Epithelial cell of proximal tubule (primary cell): Measurements from ENCODE around the gene PTGR3. TPM values are rescaled to one million over a fixed set of nuclear protein-coding genes. Genes with fewer than 3 reads are reported as not detected.

Experiments
- DNase-seq: peaks from one replicate; pipeline ENCODE4 v3.0.0-alpha.2; 2011; ENCODE audit warnings: low read depth
- H3K4me3 ChIP-seq: 2 replicates; pipeline ENCODE4 v1.5.1; 2011; ENCODE audit warnings: low read depth, mild to moderate bottlenecking, low read length
- total RNA-seq: library from RNA; depleted of rRNA; stranded (reverse); fragments of >200 nt; gene quantifications from 2 replicates; pipeline ENCODE4 v1.2.3, GENCODE V29; 2015
- TF ChIP-seq, protein P1 (sequence below): conservative IDR thresholded peaks from 2 replicates; pipeline ENCODE4 v1.5.1; 2012; ENCODE audit warnings: low read depth, mild to moderate bottlenecking, low read length

Gene PTGR3
- total RNA-seq, 1 donor from 2014 or later = 7.8 TPM

DNA sequence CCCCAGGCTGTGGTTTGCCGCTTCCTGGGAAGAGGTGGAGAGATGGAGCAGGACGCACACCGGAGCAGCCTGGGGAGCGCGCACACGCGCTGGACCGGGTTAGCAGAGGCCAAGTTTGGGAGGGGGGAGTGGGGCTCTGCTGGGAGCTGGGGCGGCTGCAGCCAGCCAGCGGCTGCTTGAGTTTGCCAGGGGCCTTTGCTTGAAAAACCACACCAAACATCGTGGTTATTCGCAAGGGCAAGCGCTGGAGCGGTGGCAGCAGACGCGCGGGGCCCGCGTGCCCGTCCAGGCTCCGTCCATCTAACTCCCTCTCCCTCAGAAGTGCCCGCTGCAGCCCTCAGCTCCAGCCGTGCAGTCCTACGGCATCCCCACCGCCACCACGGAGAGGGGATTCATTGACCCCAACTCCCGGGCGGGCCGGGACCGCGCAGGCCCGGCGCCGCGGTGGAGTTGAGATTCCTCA, 4.6 kb downstream of the PTGR3 start:
- peak overlapping the region; percentile 53 for H3K4me3 ChIP-seq
- DNase-seq = no peak
- TF ChIP-seq, protein P1, sequence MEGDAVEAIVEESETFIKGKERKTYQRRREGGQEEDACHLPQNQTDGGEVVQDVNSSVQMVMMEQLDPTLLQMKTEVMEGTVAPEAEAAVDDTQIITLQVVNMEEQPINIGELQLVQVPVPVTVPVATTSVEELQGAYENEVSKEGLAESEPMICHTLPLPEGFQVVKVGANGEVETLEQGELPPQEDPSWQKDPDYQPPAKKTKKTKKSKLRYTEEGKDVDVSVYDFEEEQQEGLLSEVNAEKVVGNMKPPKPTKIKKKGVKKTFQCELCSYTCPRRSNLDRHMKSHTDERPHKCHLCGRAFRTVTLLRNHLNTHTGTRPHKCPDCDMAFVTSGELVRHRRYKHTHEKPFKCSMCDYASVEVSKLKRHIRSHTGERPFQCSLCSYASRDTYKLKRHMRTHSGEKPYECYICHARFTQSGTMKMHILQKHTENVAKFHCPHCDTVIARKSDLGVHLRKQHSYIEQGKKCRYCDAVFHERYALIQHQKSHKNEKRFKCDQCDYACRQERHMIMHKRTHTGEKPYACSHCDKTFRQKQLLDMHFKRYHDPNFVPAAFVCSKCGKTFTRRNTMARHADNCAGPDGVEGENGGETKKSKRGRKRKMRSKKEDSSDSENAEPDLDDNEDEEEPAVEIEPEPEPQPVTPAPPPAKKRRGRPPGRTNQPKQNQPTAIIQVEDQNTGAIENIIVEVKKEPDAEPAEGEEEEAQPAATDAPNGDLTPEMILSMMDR = no peak

DNA sequence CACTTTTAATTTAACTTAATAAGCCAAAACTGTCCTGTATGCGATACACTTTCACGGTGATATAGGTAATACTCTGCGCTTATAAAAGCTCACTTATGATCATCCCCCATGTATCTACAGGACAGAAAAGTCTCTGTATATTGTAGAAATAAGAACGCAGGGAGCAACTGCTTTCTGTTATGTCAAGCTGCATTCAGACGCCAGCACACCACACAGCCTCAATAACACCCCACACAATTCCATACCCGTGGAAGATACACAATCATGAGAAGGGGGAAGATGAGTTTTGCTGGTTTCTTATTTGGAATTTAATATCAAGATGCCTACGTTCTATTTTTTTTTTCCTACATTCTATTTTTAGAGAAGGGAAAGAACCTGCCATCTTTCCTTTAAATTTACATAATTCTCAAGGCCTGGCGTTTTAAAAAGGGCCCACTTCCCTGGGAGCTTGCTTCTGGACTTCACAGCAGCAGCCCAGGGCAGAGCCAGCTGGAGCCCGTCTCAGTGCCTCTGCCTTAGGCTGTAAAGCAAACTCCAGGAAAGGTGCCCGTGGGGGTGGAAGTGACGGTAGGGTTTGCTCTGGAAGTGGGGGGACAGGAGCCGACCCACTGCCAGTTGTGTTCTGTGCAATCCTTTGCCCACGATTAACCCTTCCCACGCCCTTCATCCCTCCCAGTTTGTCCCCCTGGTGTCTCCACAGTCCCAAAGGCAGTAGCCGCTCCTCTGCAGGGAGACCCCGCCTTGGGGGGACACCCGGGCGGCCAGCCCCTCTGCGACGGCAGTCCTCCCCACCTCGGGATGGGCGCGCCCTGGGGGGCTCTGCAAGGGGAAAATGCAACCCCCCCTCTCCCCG, 5.3 kb downstream of the PTGR3 start:
- H3K4me3 ChIP-seq = peak overlapping the region; percentile 53
- DNase-seq = no peak
- TF ChIP-seq, protein P1 = no peak

DNA sequence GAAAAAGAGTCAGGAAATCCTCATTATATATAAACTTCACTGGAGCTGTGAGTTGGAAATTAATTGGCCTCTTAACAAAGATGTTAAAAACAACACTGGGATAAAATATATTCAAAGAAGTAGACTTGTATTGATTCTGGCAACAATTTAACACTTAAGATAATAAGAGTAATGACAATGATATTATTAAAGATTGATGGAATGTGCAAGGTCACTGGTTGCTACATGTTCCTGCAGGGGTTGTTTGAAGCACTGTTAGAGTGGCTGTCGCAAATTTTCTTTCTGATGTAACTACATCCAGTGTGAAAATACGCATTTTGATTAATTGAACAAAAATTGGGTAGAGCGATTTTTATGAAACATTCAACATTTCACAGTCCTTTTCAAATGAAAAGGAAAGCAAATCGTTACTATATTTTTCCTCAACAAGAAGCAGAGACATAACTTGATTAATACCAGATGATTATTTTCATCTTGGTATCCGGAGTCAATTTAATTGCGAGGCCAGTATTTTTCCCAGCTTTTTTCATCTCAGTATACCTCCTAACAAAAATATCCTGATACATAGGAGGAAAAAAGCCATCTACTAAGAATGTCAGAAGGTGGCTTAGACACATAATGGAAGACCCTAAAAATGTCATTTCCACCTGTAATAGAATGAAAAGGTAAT, 6.1 kb downstream of the PTGR3 start:
- no peak overlapping the region for H3K4me3 ChIP-seq
- TF ChIP-seq, protein P1 = no peak
- no peak for DNase-seq

DNA sequence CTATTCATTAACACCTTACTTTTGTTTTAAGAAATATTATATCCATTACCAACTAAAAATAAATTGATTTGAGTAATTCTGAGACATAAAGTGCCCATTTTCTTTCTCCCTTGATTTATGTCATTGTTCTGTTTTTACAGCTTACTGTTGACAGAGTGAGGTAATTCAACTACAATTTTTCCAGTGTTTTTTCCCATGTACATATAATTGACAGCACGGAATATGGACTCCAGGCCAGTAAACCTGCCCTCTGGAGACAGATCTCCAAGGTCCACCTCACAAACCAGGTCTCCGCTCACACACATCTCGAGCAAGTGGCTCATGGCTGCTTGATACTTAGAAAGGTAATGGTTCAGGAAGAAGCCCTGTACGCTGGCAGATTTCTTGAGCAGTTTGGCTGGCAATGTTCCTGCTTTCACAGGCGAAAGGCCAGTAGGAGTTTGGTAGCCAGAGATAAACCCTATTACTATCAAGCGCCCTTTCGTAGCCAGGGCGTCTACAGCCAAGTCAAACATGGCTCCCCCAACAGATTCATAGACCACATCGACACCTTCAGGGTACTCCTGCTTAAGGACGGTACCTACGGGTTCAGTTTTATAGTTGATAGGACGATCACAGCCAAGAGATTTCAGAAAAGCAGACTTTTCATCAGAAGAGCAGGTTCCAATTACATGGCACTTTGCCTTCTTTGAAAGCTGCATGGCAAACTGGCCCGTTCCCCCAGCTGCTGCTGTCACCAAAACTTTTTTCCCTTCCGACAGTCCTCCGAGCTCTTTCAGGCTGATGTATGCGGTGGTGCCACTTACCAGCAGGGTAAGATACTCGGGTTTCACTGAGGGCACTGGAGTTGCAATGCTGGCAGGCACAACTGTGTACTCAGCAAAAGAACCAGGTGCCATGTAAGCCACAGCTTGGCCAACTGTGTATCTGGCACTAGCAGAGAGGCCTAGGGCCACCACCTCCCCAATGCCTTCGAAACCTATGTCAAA, 7.4 kb downstream of the PTGR3 start:
- TF ChIP-seq, protein P1 = no peak
- DNase-seq = no peak
- no peak overlapping the region for H3K4me3 ChIP-seq

DNA sequence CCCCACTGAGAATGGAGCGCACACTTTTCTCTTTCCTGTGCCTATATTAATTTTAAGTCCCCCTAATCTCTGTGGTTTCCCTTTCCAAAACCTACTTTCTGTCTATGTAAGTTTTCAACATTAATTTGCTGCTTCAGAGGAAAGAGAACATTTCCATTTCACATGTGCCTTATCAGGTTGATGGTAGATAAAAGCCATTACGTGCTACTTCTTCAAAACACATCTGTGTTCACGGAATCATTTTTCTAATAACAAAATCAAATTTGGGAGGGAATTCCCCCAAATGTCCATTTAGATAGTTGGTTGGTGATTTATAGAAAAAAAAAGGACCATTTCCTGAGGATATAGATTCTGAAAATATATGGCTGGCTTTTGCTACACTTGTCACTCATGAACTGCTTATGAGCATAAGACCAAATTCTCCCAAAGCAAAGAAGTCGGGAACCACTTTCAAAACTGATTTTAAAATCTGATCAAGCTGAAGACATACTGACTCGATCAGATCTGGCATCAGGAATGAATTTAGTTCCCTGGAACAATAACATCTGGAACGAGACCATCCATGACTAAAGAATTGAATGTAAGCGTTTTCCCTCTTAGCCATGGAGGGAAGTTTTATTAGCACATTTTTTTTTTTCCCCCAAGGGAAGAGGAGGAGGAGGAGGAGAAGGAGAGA, 8.2 kb downstream of the PTGR3 start:
- H3K4me3 ChIP-seq = no peak overlapping the region
- DNase-seq = no peak
- TF ChIP-seq, protein P1 = no peak

DNA sequence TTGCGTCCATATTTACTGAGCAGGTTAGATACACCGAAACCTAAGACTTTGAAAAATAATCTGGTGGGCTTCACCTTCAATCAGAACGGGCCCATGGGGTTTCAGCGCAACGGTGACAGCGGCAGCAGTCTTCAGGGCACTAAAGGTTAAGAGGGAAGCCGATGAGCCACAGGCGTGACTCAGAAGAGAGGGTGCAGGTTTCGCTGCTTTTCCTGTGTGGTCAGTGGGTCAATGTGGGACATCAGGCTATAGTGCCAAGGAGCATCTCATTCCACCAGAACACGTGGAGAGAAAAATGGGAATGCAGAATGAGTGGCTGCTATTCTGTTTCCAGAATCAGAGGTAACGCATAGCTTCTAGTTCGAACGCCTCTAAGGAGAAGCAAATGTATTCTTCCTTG, 8.9 kb downstream of the PTGR3 start:
- TF ChIP-seq, protein P1 = no peak
- H3K4me3 ChIP-seq = no peak overlapping the region
- no peak for DNase-seq
